Bronchial epithelial cell (primary cell): ENCODE results near the gene FOXP4. TPM values are rescaled to one million over a fixed set of nuclear protein-coding genes. Genes with fewer than 3 reads are reported as not detected.

Source experiments
- DNase-seq: peaks from one replicate; pipeline ENCODE4 v3.0.0-alpha.2; 2010; ENCODE audit warnings: low read depth
- FAIRE-seq: peaks from 2 replicates; lab custom pipeline; 2011; peaks lifted over from hg19 to GRCh38; lab: Jason Lieb, UNC
- H3K27me3 ChIP-seq: 2 replicates; pipeline ENCODE4 v1.5.1; 2011; ENCODE audit warnings: low read length; ENCODE audit not compliant: control insufficient read depth, insufficient read depth
- H3K36me3 ChIP-seq: 2 replicates; pipeline ENCODE4 v1.5.1; 2011; ENCODE audit warnings: low read length; ENCODE audit not compliant: control insufficient read depth, insufficient read depth
- H3K4me3 ChIP-seq: 2 replicates; pipeline ENCODE4 v1.5.1; 2011; ENCODE audit warnings: mild to moderate bottlenecking, low read depth, low read length, control low read depth
- CTCF ChIP-seq: IDR thresholded peaks from 2 replicates; pipeline ENCODE4 v1.5.1; 2011; ENCODE audit warnings: mild to moderate bottlenecking, moderate library complexity, low read length, control low read depth, inconsistent platforms; ENCODE audit not compliant: insufficient read depth, severe bottlenecking
- total RNA-seq: library from RNA; depleted of rRNA; stranded (reverse); fragments of >200 nt; gene quantifications from 2 replicates; pipeline ENCODE4 v1.2.1, GENCODE V29; 2014

The FOXP4 gene
- total RNA-seq, 1 donor from 2014 or later: 2.1 TPM

GRCh38 chr6:41557335-41557734 is 11.2 kb downstream of the FOXP4 start:
- TF ChIP-seq CTCF: no peak
- FAIRE-seq (no peak), DNase-seq (no peak)
- Histone ChIP-seq H3K36me3 (peaks cover 3% of the 10 kb centered on the region), H3K4me3 (no peak overlapping the region), H3K27me3 (no peaks in the 10 kb centered on the region)

- no peak for TF ChIP-seq CTCF
- FAIRE-seq (no peak), DNase-seq (no peak)
- H3K4me3 ChIP-seq: no peak overlapping the region
- no peaks in the 10 kb centered on the region for H3K36me3 ChIP-seq
- no peaks in the 10 kb centered on the region for H3K27me3 ChIP-seq
Measured at GRCh38 chr6:41558033-41558807, 12.0 kb downstream of the FOXP4 start.

- DNase-seq: no peak
- Histone ChIP-seq H3K36me3 (no peaks in the 10 kb centered on the region), H3K27me3 (no peaks in the 10 kb centered on the region), H3K4me3 (no peak overlapping the region)
- FAIRE-seq: no peak
- TF ChIP-seq CTCF: no peak
Measured at GRCh38 chr6:41559655-41560427, 13.7 kb downstream of the FOXP4 start.

- no peaks in the 10 kb centered on the region for H3K27me3 ChIP-seq
- FAIRE-seq (no peak), DNase-seq (no peak)
- peaks cover 1% of the 10 kb centered on the region for H3K36me3 ChIP-seq
- H3K4me3 ChIP-seq: no peak overlapping the region
- TF ChIP-seq CTCF: no peak
Measured at GRCh38 chr6:41560431-41561192, 14.4 kb downstream of the FOXP4 start.

GRCh38 chr6:41561416-41561815 is 15.2 kb downstream of the FOXP4 start:
- H3K27me3 ChIP-seq: no peaks in the 10 kb centered on the region
- FAIRE-seq (no peak), DNase-seq (no peak)
- no peak overlapping the region for H3K4me3 ChIP-seq
- TF ChIP-seq CTCF: no peak
- peaks cover 7% of the 10 kb centered on the region for H3K36me3 ChIP-seq
